HEK293 (cell line): ENCODE measurements around the gene IFI30.

Experiments
- ZNF324 ChIP-seq: fragments of 450-650 bp; formaldehyde crosslinking; IDR thresholded peaks from 2 replicates; pipeline ENCODE4 v1.5.1; 2016; ENCODE audit warnings: missing biosample characterization, missing genetic modification characterization
- TF ChIP-seq, protein P1 (sequence below): fragments of 450-650 bp; formaldehyde crosslinking; IDR thresholded peaks from 2 replicates; pipeline ENCODE4 v1.5.1; 2016; ENCODE audit warnings: missing biosample characterization, missing genetic modification characterization
- TF ChIP-seq, protein P2 (sequence below): fragments of 450-650 bp; formaldehyde crosslinking; IDR thresholded peaks from 2 replicates; pipeline ENCODE4 v1.5.1; 2016; ENCODE audit warnings: missing biosample characterization, missing genetic modification characterization
- TF ChIP-seq, protein P3 (sequence below): fragments of 450-650 bp; formaldehyde crosslinking; IDR thresholded peaks from 2 replicates; pipeline ENCODE4 v1.5.1; 2016; ENCODE audit warnings: missing biosample characterization, missing genetic modification characterization

DNA sequence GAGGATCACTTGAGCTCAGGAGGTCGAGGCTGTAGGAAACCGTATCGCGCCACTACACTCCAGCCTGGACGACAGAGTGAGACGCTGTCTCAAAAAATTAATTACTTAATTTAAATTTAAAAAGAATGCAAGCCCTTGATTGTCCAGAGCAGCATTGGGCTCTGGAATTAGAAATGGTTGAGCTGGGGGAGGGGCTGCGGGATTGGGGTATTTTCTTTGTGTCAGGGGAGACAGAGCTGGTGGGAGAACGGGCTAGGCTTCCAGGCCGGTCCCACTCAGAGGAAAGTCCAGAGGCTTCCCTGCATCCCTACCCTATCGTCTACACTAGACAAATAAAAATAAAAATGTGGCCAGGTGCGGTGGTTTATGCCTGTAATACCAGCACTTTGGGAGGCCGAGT lies 32.4 kb downstream of the IFI30 start:
- TF ChIP-seq, protein P1, sequence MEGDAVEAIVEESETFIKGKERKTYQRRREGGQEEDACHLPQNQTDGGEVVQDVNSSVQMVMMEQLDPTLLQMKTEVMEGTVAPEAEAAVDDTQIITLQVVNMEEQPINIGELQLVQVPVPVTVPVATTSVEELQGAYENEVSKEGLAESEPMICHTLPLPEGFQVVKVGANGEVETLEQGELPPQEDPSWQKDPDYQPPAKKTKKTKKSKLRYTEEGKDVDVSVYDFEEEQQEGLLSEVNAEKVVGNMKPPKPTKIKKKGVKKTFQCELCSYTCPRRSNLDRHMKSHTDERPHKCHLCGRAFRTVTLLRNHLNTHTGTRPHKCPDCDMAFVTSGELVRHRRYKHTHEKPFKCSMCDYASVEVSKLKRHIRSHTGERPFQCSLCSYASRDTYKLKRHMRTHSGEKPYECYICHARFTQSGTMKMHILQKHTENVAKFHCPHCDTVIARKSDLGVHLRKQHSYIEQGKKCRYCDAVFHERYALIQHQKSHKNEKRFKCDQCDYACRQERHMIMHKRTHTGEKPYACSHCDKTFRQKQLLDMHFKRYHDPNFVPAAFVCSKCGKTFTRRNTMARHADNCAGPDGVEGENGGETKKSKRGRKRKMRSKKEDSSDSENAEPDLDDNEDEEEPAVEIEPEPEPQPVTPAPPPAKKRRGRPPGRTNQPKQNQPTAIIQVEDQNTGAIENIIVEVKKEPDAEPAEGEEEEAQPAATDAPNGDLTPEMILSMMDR (tag by site-specific recombination), result no peak
- TF ChIP-seq, protein P2, sequence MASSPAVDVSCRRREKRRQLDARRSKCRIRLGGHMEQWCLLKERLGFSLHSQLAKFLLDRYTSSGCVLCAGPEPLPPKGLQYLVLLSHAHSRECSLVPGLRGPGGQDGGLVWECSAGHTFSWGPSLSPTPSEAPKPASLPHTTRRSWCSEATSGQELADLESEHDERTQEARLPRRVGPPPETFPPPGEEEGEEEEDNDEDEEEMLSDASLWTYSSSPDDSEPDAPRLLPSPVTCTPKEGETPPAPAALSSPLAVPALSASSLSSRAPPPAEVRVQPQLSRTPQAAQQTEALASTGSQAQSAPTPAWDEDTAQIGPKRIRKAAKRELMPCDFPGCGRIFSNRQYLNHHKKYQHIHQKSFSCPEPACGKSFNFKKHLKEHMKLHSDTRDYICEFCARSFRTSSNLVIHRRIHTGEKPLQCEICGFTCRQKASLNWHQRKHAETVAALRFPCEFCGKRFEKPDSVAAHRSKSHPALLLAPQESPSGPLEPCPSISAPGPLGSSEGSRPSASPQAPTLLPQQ (tag by site-specific recombination), result no peak
- TF ChIP-seq, protein P3, sequence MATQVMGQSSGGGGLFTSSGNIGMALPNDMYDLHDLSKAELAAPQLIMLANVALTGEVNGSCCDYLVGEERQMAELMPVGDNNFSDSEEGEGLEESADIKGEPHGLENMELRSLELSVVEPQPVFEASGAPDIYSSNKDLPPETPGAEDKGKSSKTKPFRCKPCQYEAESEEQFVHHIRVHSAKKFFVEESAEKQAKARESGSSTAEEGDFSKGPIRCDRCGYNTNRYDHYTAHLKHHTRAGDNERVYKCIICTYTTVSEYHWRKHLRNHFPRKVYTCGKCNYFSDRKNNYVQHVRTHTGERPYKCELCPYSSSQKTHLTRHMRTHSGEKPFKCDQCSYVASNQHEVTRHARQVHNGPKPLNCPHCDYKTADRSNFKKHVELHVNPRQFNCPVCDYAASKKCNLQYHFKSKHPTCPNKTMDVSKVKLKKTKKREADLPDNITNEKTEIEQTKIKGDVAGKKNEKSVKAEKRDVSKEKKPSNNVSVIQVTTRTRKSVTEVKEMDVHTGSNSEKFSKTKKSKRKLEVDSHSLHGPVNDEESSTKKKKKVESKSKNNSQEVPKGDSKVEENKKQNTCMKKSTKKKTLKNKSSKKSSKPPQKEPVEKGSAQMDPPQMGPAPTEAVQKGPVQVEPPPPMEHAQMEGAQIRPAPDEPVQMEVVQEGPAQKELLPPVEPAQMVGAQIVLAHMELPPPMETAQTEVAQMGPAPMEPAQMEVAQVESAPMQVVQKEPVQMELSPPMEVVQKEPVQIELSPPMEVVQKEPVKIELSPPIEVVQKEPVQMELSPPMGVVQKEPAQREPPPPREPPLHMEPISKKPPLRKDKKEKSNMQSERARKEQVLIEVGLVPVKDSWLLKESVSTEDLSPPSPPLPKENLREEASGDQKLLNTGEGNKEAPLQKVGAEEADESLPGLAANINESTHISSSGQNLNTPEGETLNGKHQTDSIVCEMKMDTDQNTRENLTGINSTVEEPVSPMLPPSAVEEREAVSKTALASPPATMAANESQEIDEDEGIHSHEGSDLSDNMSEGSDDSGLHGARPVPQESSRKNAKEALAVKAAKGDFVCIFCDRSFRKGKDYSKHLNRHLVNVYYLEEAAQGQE, result no peak
- no peak for TF ChIP-seq ZNF324 (tag by site-specific recombination)
